D721Med (cell line): ENCODE results near the gene SEMA6A.

Source experiments
- DNase-seq: peaks from one replicate; pipeline ENCODE4 v3.0.0; 2011; ENCODE audit warnings: low spot score; ENCODE audit not compliant: insufficient read length
- FAIRE-seq: peaks from 2 replicates; lab custom pipeline; 2011; peaks lifted over from hg19 to GRCh38; lab: Jason Lieb, UNC
- CTCF ChIP-seq: IDR thresholded peaks from 2 replicates; pipeline ENCODE4 v1.5.1; 2012; ENCODE audit warnings: mild to moderate bottlenecking, control low read depth; ENCODE audit not compliant: insufficient read depth; ENCODE audit errors: missing control alignments

Gene SEMA6A

GRCh38 chr5:116569999-116570398, 4.6 kb downstream of the SEMA6A start:
- DNase-seq (no peak), FAIRE-seq (no peak)
- TF ChIP-seq CTCF: no peak

GRCh38 chr5:116567106-116567505, 7.5 kb downstream of the SEMA6A start:
- FAIRE-seq (no peak), DNase-seq (no peak)
- no peak for TF ChIP-seq CTCF

GRCh38 chr5:116566251-116566650, 8.4 kb downstream of the SEMA6A start:
- TF ChIP-seq CTCF: no peak
- FAIRE-seq (no peak), DNase-seq (no peak)

GRCh38 chr5:116564756-116565490, 9.7 kb downstream of the SEMA6A start:
- no peak for FAIRE-seq
- TF ChIP-seq CTCF: no peak
- no peak for DNase-seq

- no peak for FAIRE-seq
- no peak for TF ChIP-seq CTCF
These were observed 10.3 kb downstream of the SEMA6A start for GRCh38 chr5:116564312-116564711.

GRCh38 chr5:116563736-116564308, 10.8 kb downstream of the SEMA6A start:
- no peak for FAIRE-seq
- no peak for DNase-seq
- TF ChIP-seq CTCF: no peak

More at GRCh38 chr5:116564312-116564711, 10.3 kb downstream of the SEMA6A start:
- DNase-seq: no peak

- TF ChIP-seq CTCF: no peak
- FAIRE-seq (no peak), DNase-seq (no peak)
These were observed 12.0 kb downstream of the SEMA6A start for GRCh38 chr5:116562669-116563068.
